HL-60 (cell line): ENCODE measurements around the gene TTC28.

ENCODE experiments used
- DNase-seq, 2 experiments: peaks; one replicate each; pipeline ENCODE4 v3.0.0-alpha.2; 2010 to 2020; ENCODE audit warnings: low read depth in 1 of 2, low spot score in 1 of 2
- H3K27ac ChIP-seq: fragments of 250-450 bp; sonication (Bioruptor Pico); replicated peaks from 2 replicates; pipeline ENCODE4 v1.5.1; 2020; ENCODE audit warnings: mild to moderate bottlenecking, moderate library complexity
- H3K27me3 ChIP-seq: fragments of 250-450 bp; sonication (Bioruptor Pico); 2 replicates; pipeline ENCODE4 v1.5.1; 2021; ENCODE audit warnings: mild to moderate bottlenecking, moderate library complexity; ENCODE audit not compliant: insufficient read depth, poor library complexity, severe bottlenecking
- H3K4me3 ChIP-seq: replicated peaks from 2 replicates; pipeline ENCODE4 v1.5.1; 2011; ENCODE audit warnings: mild to moderate bottlenecking, control low read depth, low read length; ENCODE audit not compliant: insufficient read depth
- CTCF ChIP-seq: IDR thresholded peaks from one replicate; pipeline ENCODE4 v1.5.1; 2011; ENCODE audit warnings: low read length, control low read depth, inconsistent platforms; ENCODE audit not compliant: insufficient read depth
- GABPA ChIP-seq: IDR thresholded peaks from 2 replicates; pipeline ENCODE4 v1.6.1; 2012; ENCODE audit warnings: low read depth
- POLR2AphosphoS5 ChIP-seq: IDR thresholded peaks from 2 replicates; pipeline ENCODE4 v1.6.1; 2012; ENCODE audit warnings: low read depth
- REST ChIP-seq: IDR thresholded peaks from 2 replicates; pipeline ENCODE4 v1.6.1; 2012; ENCODE audit warnings: low read depth; ENCODE audit not compliant: insufficient replicate concordance
- SPI1 ChIP-seq: IDR thresholded peaks from 2 replicates; pipeline ENCODE4 v1.6.1; 2012; ENCODE audit warnings: low read depth, mild to moderate bottlenecking, borderline replicate concordance

TTC28 gene

DNA sequence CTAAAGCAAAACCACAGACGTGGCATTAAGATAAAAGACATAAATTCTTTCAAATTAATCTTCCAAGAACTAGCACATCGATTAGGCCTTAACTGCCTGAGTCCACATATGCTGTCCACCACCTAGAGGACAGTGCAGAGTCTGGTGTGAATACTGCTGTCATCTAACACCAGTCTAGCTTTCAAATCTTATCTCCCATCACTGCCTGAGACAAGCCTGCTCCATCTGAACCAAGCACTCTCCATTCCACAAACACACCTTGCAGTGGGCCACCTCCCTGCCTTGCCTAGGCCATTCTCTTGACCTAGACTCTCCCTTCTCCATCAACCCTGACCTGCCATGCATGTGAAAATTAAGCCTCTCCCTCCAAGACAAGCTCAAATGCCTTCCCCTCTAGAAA is 631.1 kb downstream of the TTC28 start:
- Histone ChIP-seq H3K4me3 (no peak overlapping the region), H3K27ac (no peak overlapping the region), H3K27me3 (no peaks in the 10 kb centered on the region)
- DNase-seq, result no peak
- TF ChIP-seq REST, result no peak
- no peak for TF ChIP-seq GABPA
- no peak for TF ChIP-seq CTCF

GRCh38 chr22:28047740-28048139 is 631.9 kb downstream of the TTC28 start:
- no peak overlapping the region for H3K4me3 ChIP-seq
- H3K27ac ChIP-seq, result no peak overlapping the region
- H3K27me3 ChIP-seq, result no peaks in the 10 kb centered on the region
- no peak for TF ChIP-seq POLR2AphosphoS5
- no peak for TF ChIP-seq GABPA
- no peak for TF ChIP-seq SPI1
- no peak for TF ChIP-seq CTCF
- TF ChIP-seq REST, result no peak
- no peak for DNase-seq

- TF ChIP-seq SPI1 (no peak), POLR2AphosphoS5 (no peak), REST (no peak)
- H3K27me3 ChIP-seq, result no peaks in the 10 kb centered on the region
- H3K4me3 ChIP-seq, result no peak overlapping the region
- no peak overlapping the region for H3K27ac ChIP-seq
- no peak for DNase-seq
These were observed 633.5 kb downstream of the TTC28 start for GRCh38 chr22:28046100-28046499.
